ENCODE measurements around the gene QDPR. TPM values are rescaled to one million over a fixed set of nuclear protein-coding genes. Genes with fewer than 3 reads are reported as not detected.

Gene QDPR
- polyA plus RNA-seq, 1 donor, result 103 TPM

Other genes with a start within 250 kb of the QDPR start
- gene CLRN2, start 3.1 kb upstream of the QDPR start, polyA plus RNA-seq (ENCODE audit: insufficient read length), result not detected
- gene LAP3, start 65.1 kb upstream of the QDPR start, polyA plus RNA-seq (ENCODE audit: insufficient read length), result 43.2 TPM
- 26.0 TPM for gene MED28, start 102.6 kb upstream of the QDPR start, polyA plus RNA-seq (ENCODE audit: insufficient read length)

Measured in forelimb muscle (tissue), 1 donor.